EL (cell line): ENCODE measurements around the gene PDPK1.
A peak's percentile ranks its signal among the peaks of the same experiment; 100 is the strongest.
"Not testable (repeated sequence)": the region's sequence is repeated elsewhere in the genome, so short reads cannot be mapped to it uniquely, and the experiment has no call there.

Experiments
- DNase-seq: peaks from one replicate; pipeline ENCODE4 v3.0.0-alpha.2; 2016

The PDPK1 gene

DNA sequence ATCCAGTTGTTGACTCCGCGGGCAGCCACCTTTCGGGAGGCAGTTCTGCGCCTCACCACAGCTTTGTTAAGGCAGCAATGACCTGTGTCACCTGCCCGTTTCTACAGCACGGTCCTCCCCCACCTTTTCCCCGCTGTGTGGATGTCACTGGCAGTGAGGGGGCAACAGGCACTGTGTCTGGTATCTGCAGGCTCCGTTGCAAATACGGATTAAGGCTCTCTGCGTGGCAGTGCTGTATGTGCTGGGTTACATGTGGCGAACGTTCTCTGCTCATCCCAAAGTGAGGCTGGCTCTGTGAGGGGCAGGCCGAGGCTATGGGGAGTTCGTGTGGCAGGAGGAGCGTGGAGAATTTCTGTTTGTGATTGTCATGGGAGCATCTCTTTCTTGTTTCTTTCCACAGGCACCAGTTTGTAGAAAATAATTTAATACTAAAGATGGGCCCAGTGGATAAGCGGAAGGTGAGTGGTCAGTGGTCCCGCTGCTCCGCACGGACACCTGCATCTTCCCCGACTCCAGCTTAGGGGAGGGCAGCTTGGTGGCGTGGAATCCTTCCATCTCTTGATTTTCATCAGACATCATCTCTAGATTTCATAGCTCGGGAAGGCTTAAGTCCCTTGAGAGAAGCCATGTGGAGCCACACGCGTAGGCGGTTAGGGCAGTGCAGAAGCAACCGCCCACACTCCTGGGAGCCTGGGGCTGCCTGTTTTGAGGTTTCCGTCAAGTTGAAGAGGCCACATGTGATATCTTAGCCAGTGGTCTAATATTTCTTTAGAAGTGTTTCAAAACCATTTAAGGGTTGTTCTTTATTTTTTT lies 57.8 kb downstream of the PDPK1 start:
- no peak for DNase-seq

DNA sequence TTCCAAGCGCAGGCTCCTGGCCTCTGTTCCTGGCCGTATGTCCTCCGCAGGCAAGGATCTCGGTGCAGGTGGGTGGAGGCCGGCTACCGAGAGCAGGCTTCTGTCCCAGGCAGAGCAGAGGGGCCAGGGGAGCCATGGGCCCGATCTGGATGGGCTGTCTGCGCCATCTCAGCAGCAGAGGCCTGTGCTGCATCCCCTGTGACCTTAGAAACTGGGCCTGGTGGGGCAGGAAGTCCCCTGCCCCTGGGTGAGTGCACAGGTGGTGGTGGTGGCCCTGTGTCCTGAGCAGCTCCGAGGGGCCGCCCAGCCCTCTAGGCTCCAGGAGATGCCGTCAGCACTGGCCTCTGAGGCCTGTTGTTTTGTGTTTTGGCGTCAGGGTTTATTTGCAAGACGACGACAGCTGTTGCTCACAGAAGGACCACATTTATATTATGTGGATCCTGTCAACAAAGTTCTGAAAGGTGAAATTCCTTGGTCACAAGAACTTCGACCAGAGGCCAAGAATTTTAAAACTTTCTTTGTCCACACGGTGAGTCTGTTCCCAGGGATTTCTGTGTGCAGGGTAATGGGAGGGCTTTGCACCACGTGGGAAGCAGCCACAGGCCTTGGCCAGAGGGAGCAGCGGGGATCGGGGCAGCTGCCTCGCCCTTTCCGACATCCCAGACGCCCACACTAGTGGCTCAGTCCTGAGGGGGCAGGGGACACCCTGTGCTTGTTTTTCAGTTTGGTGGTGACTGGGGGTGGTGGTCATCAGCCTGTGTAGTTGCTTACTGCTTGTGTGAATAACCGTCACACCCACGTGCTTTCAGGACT lies 59.1 kb downstream of the PDPK1 start:
- DNase-seq, result no peak

DNA sequence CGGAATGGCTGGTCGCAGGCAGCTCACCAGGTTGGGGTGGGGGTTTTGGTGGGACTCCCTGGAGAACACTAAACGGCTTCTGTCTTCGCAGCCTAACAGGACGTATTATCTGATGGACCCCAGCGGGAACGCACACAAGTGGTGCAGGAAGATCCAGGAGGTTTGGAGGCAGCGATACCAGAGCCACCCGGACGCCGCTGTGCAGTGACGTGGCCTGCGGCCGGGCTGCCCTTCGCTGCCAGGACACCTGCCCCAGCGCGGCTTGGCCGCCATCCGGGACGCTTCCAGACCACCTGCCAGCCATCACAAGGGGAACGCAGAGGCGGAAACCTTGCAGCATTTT lies 59.7 kb downstream of the PDPK1 start:
- no peak for DNase-seq

DNA sequence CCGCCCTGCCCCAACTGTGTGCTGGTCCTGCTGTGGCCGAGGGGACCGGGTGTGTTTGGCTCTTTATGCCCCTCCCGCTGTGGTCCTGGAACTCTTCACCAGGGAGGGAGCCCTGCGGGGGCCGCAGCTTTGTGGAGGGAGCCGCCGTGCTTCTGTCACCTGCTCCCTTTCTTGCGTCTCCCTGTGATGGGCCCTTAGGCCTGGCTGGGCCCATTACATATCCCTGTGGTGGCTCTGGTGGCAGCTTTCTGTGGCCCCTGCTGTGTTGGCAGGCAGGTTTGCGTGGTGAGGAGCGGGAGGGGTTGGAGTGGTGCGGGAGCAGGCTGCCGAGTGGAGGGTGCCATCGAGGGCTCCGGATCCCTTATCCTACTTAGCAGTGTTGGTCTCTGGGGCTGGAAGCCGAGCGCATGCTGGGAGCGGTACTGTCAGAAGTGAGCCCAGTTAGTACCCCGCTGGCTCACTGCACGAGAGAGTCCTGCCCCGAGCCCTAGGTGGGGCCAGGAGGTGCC lies 60.4 kb downstream of the PDPK1 start:
- no peak for DNase-seq

DNA sequence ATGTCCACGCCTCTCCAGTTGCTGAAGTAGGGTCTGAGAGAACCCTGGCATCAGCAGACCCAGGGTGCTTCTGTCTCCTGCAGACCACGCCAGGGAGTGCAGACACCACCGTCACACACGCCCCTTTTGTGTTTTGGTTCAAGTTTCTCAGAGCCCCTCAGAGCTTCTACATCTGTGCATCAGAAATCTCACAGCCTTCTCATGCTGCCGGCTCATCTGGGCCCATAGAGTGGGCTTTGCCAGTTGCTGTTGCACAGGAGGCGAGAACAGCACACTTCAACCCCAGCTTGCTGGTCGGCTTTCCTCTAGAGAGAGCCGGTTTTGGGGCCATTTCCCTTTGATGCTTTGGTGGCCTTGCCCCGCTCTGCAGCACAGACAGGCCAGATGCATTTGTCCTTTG lies 60.9 kb downstream of the PDPK1 start:
- DNase-seq, result no peak

DNA sequence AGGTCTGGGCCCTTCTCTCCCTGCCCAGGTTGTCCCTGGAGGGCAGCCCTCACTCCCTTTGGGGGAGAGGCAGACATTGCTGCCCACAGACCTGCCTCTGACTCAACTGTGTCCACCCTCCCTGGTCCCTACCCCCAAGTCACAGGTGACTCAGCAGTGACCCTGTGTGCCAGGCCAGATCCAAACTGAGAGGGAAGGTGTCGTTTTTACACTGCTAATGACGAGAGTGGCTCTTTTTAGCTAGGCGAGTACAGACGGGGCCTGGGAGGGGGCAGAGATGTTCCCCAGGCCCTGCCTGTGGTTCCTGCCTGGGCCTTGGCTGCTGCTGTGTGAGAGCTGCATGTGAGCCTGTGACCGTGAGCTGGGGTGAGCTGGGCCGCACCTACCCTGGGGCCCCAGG lies 61.3 kb downstream of the PDPK1 start:
- DNase-seq, result not testable (repeated sequence)

DNA sequence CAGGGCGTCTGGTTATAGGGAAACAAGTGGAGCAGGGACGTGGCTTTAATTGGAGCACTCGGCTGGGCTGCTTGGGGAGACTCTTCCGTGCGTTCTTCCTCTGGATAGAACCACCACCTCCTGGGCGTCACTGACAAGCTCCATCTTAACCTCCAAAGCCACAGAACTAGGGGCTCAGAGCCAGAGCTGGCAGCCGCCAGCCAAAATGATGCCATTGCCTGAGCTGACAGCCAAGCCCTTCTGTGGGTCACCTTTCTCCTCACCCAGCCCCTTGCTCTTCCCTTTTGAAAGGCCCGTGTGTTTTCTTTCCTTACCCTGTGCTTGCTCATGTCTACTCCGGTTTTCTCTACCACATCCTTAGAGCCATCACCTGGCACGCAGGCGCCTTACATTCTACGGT lies 62.0 kb downstream of the PDPK1 start:
- not testable (repeated sequence) for DNase-seq

DNA sequence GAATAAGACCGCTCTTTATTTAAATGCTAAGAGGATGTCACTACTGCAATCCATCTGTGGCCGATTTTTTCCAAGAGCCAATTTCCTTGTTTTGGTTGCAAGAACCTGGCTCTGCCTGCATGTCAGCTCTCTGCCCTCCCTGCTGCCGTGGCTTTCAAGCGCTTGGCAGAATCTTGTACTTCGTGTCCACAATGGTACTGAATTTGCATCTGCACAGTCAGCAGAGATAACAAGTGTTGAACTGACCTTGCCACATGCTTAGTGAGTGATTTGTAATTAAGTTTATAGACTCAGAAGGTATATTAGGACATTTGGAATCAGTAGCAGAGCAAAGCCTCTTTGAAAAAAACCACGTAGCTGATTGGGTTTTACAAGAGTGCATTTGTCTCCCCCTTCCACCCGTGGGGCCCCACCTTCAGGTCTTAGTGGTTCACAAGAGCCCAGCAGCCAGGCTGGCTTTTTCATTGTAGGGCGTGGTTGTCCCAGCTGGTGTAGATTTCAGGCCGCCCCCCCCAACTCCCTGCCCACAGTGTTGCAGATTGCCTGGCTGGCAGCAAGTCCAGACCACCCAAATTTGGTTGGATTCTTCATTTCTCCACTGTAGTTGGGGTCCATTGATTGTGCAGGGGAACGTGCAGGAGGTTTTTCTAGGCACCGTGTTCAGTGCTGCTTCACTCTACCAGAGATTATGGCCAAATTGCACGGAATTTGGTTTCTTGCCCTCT lies 63.6 kb downstream of the PDPK1 start:
- not testable (repeated sequence) for DNase-seq

DNA sequence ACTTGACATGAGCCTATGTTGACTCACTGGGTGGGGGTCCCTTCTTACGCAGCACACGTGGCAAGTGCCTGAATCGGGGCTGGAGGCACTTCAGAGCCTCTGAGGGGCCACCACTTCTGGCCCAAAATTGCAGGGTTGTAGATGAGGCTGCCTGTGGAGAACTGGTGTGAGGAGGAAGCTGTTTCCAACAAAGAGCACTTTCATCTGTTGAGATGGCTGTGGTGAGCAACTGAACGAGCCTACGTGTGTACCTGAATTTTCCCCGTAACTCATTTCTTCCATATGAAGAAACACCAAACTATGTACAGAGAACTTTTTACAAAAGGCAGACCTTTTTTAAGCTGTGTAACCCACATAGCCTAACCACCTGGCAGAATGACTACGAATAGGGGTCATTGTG lies 64.4 kb downstream of the PDPK1 start:
- DNase-seq, result not testable (repeated sequence)

DNA sequence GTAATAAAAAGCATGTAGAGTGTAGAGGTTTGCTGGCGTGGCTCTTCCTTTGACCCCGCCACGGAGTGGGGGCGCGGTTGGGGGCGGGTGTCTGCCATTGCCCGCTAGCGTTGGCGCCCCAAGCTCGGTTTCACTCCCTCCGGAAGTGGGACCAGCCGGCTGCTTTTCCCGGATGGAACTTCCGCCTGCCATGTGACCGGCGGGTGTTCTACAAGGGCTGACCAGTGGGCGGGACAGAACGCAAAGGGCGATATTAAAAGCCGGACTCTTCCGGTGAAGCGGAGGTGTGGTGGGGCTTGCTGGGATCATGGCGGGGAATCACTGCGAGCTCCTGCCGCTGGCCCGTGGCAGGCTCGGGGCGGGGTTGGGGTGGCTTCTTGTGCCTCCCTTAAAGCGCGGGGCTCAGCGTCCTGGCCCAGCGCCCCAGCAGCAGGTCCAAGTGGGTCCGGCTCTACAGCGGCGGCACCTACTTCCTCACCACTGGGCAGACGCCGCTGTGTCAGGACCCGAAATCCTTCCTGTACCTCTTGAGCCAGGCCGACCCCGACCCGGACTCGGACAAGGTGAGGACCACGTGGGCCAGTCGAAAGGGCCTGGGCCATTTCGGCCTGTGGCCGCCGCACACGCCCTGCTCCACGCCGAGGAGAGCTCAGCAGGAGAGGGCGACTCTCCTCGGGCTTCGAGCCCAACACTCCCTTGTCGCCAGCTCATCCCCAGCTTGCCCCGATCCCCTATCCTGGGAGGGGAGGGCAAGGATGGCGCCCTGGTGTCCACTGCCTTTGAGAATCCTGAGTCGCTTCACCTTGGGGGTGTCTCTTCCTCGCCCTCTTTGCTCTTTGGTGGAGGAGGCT lies 65.6 kb downstream of the PDPK1 start:
- peak; percentile 97 for DNase-seq

DNA sequence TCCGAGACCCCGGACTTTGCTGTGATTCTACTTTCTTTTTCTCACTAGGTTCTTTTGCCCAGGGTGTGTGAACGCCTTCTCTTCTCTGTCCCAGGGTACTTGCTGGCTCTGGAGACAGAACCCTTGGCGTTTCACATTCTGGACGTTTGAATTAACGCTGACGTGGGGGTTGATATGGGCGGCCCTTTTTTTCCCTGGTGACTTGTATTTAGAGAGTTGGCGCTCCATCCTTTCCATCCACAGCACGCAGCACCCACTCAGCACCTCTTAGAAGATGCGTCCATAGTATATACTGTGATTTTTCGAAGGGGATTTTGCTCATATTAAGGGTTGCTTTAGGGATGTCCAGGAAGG lies 66.2 kb downstream of the PDPK1 start:
- peak; percentile 22 for DNase-seq

DNA sequence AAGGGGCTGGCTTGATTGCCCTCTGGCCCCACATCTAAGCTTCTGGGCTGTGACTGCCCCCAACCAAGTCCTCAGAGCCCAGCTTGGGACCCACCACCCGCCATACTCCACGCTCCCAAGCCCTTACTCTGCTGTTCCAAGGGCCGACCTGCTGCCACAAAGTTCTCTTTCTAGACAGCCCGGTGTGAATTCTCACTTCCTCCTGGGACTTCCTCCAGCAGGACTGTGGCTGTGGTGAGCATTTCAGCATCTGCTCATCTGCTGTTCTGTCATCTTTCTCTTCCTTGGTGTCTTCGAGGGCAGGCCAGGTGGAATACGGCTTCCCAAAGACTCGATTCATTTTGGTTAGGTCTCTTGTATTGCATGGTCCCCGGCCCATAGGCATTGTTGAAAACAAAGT lies 69.0 kb downstream of the PDPK1 start:
- DNase-seq, result not testable (repeated sequence)

DNA sequence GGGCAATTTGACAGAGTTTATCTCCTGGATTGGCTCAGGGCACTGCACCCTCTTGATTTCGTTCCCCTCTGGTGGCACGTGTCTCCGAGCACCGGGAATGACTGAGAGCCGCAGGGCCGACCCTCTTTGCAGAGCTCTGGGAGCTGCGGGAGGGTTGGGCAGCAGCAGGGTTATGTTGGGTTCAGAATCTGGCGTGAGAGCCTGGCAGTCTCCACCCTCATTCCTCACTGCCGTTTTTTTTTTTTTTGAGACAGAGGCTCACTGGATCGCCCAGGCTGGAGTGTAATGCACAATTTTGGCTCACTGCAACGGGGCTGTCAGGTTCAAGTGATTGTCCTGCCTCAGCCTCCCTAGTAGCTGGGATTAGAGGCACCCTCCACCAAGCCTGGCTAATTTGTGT lies 71.5 kb downstream of the PDPK1 start:
- DNase-seq, result not testable (repeated sequence)

DNA sequence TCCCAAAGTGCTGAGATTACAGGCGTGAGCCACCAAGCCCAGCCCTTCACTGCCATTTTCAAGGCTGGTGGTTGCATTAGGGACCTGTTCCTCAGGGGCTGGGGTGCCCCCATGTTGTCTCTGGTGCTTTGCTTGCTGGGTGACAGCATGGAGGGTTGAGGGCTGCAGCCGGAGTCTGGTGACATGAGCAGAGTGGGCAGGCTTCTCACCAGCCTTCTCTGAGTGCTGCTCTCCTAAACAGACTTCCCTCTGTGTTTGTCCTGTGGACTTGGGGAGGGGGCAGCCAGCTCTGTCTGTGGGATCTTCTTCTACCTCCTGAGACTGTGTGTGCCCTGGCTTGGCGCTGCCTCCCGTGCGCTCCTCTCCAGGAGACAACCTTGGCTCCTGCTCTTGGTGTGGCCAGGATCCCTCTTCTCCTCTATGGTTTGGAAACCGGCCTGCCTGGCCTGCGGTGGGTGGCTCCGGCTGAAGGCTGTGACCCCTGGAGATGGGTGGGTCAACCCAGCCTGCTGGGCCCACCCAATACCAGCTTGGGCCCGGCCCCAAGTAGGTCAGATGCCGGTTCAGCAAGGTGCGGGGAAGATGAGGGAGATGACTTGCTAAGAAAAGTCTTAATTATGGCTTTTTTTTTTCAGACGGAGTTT lies 72.1 kb downstream of the PDPK1 start:
- DNase-seq, result no peak

DNA sequence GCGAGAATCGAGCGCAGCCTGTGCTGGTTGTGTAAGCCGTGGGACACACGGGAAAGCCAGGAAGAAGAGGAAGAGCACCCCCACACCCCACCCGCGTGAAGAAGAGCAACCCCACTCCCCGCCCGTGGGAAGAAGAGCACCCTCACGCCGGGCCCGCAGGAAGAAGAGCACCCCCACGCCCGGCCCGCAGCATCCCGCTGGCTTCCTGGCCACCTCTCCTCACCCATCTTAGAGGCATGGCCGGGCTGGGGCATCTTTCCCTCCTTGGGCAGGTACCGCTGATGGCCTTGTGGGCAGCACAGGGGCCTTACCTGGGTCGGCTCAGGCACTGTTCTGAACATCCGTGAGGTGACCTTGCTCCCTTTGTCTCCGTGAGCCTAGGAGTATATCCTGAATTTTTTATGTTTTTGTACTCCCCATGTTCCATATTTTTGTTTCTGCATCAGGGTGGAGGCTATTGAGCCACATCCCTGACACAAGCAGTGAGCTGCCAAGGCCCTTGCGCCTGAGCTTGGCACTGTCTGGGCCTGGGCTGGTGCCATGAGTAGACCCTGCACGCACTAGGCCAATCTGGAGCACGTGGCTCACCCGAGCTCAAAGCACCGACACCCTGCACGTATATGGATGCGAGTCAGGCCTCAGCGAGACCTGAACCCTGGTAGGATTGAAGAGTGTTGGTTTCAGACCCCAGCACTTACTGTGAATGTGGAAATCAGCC lies 73.1 kb downstream of the PDPK1 start:
- DNase-seq, result no peak

DNA sequence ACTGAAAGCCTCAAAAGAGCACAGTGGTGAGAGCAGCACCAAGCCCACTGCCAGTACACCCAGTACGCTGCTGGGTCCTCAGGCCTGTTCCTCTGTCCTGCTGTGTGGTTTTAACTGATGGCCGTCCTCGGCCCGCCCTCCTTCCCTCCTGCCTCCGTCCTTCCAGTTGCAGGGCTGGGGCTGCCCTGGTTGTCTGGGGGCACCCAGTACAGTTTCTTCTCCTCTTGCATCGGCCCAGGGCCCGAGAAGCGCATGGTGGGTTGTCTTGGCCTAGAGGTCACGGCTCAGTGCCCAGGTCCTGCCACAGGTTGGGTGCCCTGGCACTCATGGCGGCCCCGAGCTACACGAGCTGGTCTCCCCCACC lies 73.7 kb downstream of the PDPK1 start:
- no peak for DNase-seq

DNA sequence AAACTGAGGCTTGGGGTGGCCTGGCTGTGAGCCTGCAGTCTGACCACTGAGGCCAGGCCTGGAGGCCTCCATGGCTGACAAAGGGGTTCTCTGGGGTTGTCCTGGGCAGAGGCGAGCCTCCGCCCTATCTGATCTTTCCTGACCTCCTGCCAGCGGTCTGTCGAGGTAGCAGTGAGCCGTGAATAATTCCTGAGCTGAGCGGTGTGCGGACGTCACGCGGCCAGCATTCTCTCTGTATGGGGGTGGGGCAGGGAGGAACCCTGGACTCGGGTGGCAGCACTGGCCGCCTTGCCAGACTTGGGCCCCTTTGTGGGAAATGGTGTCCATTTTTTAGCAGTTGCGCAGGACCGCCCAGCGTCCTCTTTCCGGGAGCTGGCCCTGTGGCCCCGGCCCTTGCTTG lies 74.1 kb downstream of the PDPK1 start:
- not testable (repeated sequence) for DNase-seq

DNA sequence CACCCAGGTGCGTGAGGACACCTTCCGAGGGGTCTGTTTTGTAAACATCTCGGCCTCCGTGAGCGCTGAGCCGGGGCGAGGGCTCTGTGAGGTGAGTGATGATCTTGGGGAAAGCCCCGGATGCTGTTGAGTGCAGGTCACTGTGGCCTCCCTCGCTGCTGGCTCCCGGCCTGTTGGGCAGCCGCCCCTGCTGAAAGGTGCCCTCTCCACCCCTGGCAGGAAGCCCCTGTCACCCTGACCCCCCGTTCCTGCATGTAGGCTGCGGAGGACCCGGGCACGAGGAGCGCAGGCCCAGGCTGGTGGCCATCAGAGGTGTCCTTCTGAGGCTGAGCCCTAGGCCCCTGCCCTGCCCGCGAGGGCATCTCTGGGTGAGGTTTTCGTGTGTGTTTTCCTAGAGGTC lies 75.4 kb downstream of the PDPK1 start:
- not testable (repeated sequence) for DNase-seq

DNA sequence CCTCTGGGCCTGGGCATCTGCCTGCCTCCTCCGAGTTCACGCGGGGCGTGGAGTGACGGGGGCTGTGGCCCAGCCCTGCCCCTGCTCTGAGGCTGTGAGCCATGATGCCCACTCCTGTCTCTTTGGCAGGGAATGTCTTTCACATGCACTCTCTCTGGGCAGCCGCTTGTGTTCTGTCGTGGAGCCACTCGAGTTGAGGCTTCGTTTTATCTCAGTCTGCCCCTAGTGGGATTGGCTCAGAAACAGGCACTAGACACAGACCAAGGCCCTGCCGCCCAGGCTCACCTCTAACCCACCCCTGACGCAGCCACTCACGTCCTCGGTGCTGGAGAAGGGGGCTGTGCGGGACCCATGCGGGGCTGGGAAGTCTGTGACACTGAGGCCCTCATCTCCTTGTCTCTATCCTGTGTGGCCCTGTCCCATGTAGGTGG lies 77.0 kb downstream of the PDPK1 start:
- DNase-seq, result no peak

DNA sequence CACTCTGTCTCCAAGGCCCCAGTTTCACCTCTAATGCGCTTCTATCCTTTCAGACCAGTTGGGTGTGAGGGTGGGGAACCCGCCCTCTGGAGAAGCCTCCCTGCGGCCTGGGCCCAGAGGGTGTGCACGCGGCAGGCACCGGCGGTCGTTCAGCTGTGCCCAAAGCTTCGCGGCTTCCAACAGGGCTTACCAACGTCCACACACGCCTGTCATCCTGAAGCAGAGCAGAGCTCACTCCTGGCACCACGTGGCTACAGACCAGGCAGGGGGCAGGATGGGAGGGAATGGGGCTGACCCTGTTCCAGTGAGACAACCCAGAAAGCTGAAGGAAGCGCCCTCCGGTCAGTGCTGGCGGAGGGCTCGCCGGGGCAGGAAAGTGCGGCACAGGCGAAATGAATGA lies 81.1 kb downstream of the PDPK1 start:
- not testable (repeated sequence) for DNase-seq

DNA sequence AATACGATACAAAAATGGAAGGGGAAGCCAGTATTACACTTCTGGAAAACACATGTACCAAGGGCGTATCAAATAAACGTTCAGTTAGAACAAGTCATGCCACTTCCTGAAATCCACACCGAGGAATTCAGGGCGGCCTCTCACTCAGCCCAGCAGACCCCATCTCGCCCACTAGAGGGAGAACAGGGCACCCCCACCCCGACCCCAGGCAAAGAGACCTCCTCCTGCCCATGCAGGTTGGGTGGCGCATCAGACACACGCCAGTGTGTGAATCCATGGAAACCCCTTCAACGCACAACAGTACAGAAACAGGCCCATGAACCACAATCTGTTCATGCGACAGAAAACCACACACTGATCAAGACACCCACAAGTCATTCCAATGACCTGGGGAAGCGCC lies 81.8 kb downstream of the PDPK1 start:
- DNase-seq, result not testable (repeated sequence)
